Airway epithelial cell (primary cell): ENCODE measurements around the gene KCNV2. TPM values are rescaled to one million over a fixed set of nuclear protein-coding genes. Genes with fewer than 3 reads are reported as not detected.

Experiments used
- total RNA-seq: library from RNA; depleted of rRNA; stranded (reverse); fragments of >200 nt; gene quantifications from 2 replicates; pipeline ENCODE4 v1.2.3, GENCODE V29; 2015

KCNV2 gene
- total RNA-seq: not detected in 2 replicates

GRCh38 chr9:2717385-2717784 lies at the start of gene KCNV2:
Gene KCNV2, plus strand, starts transcription at chr9:2717510. Its CDS starts 230 bp downstream, at chr9:2717740.

Other genes starting within 250 kb of the KCNV2 start
- 11.8 and 15.2 TPM in 2 replicates for gene VLDLR, start 95.7 kb upstream of the KCNV2 start, total RNA-seq
- 48.1 and 48.2 TPM in 2 replicates for gene PUM3, start 126.6 kb downstream of the KCNV2 start, total RNA-seq